ENCODE measurements around the gene TMEM164.

The TMEM164 gene

GRCh38 chrX:110133735-110134370, 130.9 kb downstream of the TMEM164 start:
- H3K27me3 ChIP-seq (ENCODE audit: control insufficient read depth, insufficient read depth, low read length): no peaks in the 10 kb centered on the region
- H3K4me3 ChIP-seq (ENCODE audit: low read length): no peak overlapping the region
- no peak overlapping the region for H3K9ac ChIP-seq (ENCODE audit: low read length)
- no peaks in the 10 kb centered on the region for H3K9me3 ChIP-seq (ENCODE audit: control insufficient read depth, low read length)
- no peaks in the 10 kb centered on the region for H3K36me3 ChIP-seq (ENCODE audit: control insufficient read depth, insufficient read depth, low read length)
- no peaks in the 10 kb centered on the region for H3K4me1 ChIP-seq (ENCODE audit: control insufficient read depth, insufficient read depth, low read length)

GRCh38 chrX:110135618-110136017, 132.7 kb downstream of the TMEM164 start:
- Histone ChIP-seq H3K9me3 (ENCODE audit: control insufficient read depth, low read length) (no peaks in the 10 kb centered on the region), H3K36me3 (ENCODE audit: control insufficient read depth, insufficient read depth, low read length) (no peaks in the 10 kb centered on the region), H3K27me3 (ENCODE audit: control insufficient read depth, insufficient read depth, low read length) (no peaks in the 10 kb centered on the region), H3K4me3 (ENCODE audit: low read length) (no peak overlapping the region), H3K9ac (ENCODE audit: low read length) (no peak overlapping the region), H3K4me1 (ENCODE audit: control insufficient read depth, insufficient read depth, low read length) (no peaks in the 10 kb centered on the region)

- Histone ChIP-seq H3K27me3 (ENCODE audit: control insufficient read depth, insufficient read depth, low read length) (no peaks in the 10 kb centered on the region), H3K36me3 (ENCODE audit: control insufficient read depth, insufficient read depth, low read length) (no peaks in the 10 kb centered on the region)
Observed at GRCh38 chrX:110136136-110136535, 133.2 kb downstream of the TMEM164 start.

GRCh38 chrX:110138557-110138956, 135.6 kb downstream of the TMEM164 start:
- no peaks in the 10 kb centered on the region for H3K4me1 ChIP-seq (ENCODE audit: control insufficient read depth, insufficient read depth, low read length)
- H3K36me3 ChIP-seq (ENCODE audit: control insufficient read depth, insufficient read depth, low read length): no peaks in the 10 kb centered on the region

More at GRCh38 chrX:110136136-110136535, 133.2 kb downstream of the TMEM164 start:
- Histone ChIP-seq H3K9ac (ENCODE audit: low read length) (no peak overlapping the region), H3K4me1 (ENCODE audit: control insufficient read depth, insufficient read depth, low read length) (no peaks in the 10 kb centered on the region), H3K9me3 (ENCODE audit: control insufficient read depth, low read length) (no peaks in the 10 kb centered on the region), H3K4me3 (ENCODE audit: low read length) (no peak overlapping the region)

GRCh38 chrX:110139172-110139571, 136.3 kb downstream of the TMEM164 start:
- Histone ChIP-seq H3K27me3 (ENCODE audit: control insufficient read depth, insufficient read depth, low read length) (no peaks in the 10 kb centered on the region), H3K4me1 (ENCODE audit: control insufficient read depth, insufficient read depth, low read length) (no peaks in the 10 kb centered on the region), H3K36me3 (ENCODE audit: control insufficient read depth, insufficient read depth, low read length) (no peaks in the 10 kb centered on the region), H3K9ac (ENCODE audit: low read length) (no peak overlapping the region), H3K9me3 (ENCODE audit: control insufficient read depth, low read length) (no peaks in the 10 kb centered on the region), H3K4me3 (ENCODE audit: low read length) (no peak overlapping the region)

More at GRCh38 chrX:110138557-110138956, 135.6 kb downstream of the TMEM164 start:
- no peak overlapping the region for H3K4me3 ChIP-seq (ENCODE audit: low read length)
- no peak overlapping the region for H3K9ac ChIP-seq (ENCODE audit: low read length)
- no peaks in the 10 kb centered on the region for H3K9me3 ChIP-seq (ENCODE audit: control insufficient read depth, low read length)
- no peaks in the 10 kb centered on the region for H3K27me3 ChIP-seq (ENCODE audit: control insufficient read depth, insufficient read depth, low read length)

- Histone ChIP-seq H3K27me3 (ENCODE audit: control insufficient read depth, insufficient read depth, low read length) (no peaks in the 10 kb centered on the region), H3K36me3 (ENCODE audit: control insufficient read depth, insufficient read depth, low read length) (no peaks in the 10 kb centered on the region), H3K4me3 (ENCODE audit: low read length) (no peak overlapping the region), H3K9ac (ENCODE audit: low read length) (no peak overlapping the region), H3K9me3 (ENCODE audit: control insufficient read depth, low read length) (no peaks in the 10 kb centered on the region), H3K4me1 (ENCODE audit: control insufficient read depth, insufficient read depth, low read length) (peaks cover 9% of the 10 kb centered on the region)
Observed at GRCh38 chrX:110142096-110142495, 139.2 kb downstream of the TMEM164 start.

GRCh38 chrX:110143454-110144210, 140.7 kb downstream of the TMEM164 start:
- H3K9ac ChIP-seq (ENCODE audit: low read length): no peak overlapping the region
- no peaks in the 10 kb centered on the region for H3K36me3 ChIP-seq (ENCODE audit: control insufficient read depth, insufficient read depth, low read length)
- H3K27me3 ChIP-seq (ENCODE audit: control insufficient read depth, insufficient read depth, low read length): no peaks in the 10 kb centered on the region
- H3K4me1 ChIP-seq (ENCODE audit: control insufficient read depth, insufficient read depth, low read length): peaks cover 9% of the 10 kb centered on the region
- H3K9me3 ChIP-seq (ENCODE audit: control insufficient read depth, low read length): no peaks in the 10 kb centered on the region
- H3K4me3 ChIP-seq (ENCODE audit: low read length): no peak overlapping the region

- Histone ChIP-seq H3K36me3 (ENCODE audit: control insufficient read depth, insufficient read depth, low read length) (no peaks in the 10 kb centered on the region), H3K4me3 (ENCODE audit: low read length) (no peak overlapping the region), H3K27me3 (ENCODE audit: control insufficient read depth, insufficient read depth, low read length) (no peaks in the 10 kb centered on the region), H3K9me3 (ENCODE audit: control insufficient read depth, low read length) (no peaks in the 10 kb centered on the region), H3K4me1 (ENCODE audit: control insufficient read depth, insufficient read depth, low read length) (peaks cover 9% of the 10 kb centered on the region), H3K9ac (ENCODE audit: low read length) (no peak overlapping the region)
Observed at GRCh38 chrX:110145311-110145710, 142.4 kb downstream of the TMEM164 start.

- Histone ChIP-seq H3K9me3 (ENCODE audit: control insufficient read depth, low read length) (no peaks in the 10 kb centered on the region), H3K36me3 (ENCODE audit: control insufficient read depth, insufficient read depth, low read length) (no peaks in the 10 kb centered on the region), H3K9ac (ENCODE audit: low read length) (no peak overlapping the region), H3K27me3 (ENCODE audit: control insufficient read depth, insufficient read depth, low read length) (no peaks in the 10 kb centered on the region), H3K4me1 (ENCODE audit: control insufficient read depth, insufficient read depth, low read length) (peaks cover 9% of the 10 kb centered on the region), H3K4me3 (ENCODE audit: low read length) (no peak overlapping the region)
Observed at GRCh38 chrX:110145854-110146253, 142.9 kb downstream of the TMEM164 start.

GRCh38 chrX:110146521-110146920, 143.6 kb downstream of the TMEM164 start:
- Histone ChIP-seq H3K36me3 (ENCODE audit: control insufficient read depth, insufficient read depth, low read length) (no peaks in the 10 kb centered on the region), H3K9me3 (ENCODE audit: control insufficient read depth, low read length) (no peaks in the 10 kb centered on the region), H3K4me1 (ENCODE audit: control insufficient read depth, insufficient read depth, low read length) (peaks cover 9% of the 10 kb centered on the region), H3K27me3 (ENCODE audit: control insufficient read depth, insufficient read depth, low read length) (no peaks in the 10 kb centered on the region), H3K9ac (ENCODE audit: low read length) (no peak overlapping the region), H3K4me3 (ENCODE audit: low read length) (no peak overlapping the region)

GRCh38 chrX:110153244-110153643, 150.3 kb downstream of the TMEM164 start:
- no peaks in the 10 kb centered on the region for H3K9me3 ChIP-seq (ENCODE audit: control insufficient read depth, low read length)
- H3K9ac ChIP-seq (ENCODE audit: low read length): no peak overlapping the region
- H3K36me3 ChIP-seq (ENCODE audit: control insufficient read depth, insufficient read depth, low read length): no peaks in the 10 kb centered on the region
- no peak overlapping the region for H3K4me3 ChIP-seq (ENCODE audit: low read length)
- no peaks in the 10 kb centered on the region for H3K27me3 ChIP-seq (ENCODE audit: control insufficient read depth, insufficient read depth, low read length)
- H3K4me1 ChIP-seq (ENCODE audit: control insufficient read depth, insufficient read depth, low read length): no peaks in the 10 kb centered on the region

GRCh38 chrX:110153896-110154295, 151.0 kb downstream of the TMEM164 start:
- no peaks in the 10 kb centered on the region for H3K27me3 ChIP-seq (ENCODE audit: control insufficient read depth, insufficient read depth, low read length)
- H3K4me3 ChIP-seq (ENCODE audit: low read length): no peak overlapping the region
- no peaks in the 10 kb centered on the region for H3K9me3 ChIP-seq (ENCODE audit: control insufficient read depth, low read length)
- no peak overlapping the region for H3K9ac ChIP-seq (ENCODE audit: low read length)
- no peaks in the 10 kb centered on the region for H3K4me1 ChIP-seq (ENCODE audit: control insufficient read depth, insufficient read depth, low read length)
- no peaks in the 10 kb centered on the region for H3K36me3 ChIP-seq (ENCODE audit: control insufficient read depth, insufficient read depth, low read length)

Data from mucosa of stomach (tissue), 1 donor.